ENCODE data around the gene MGLL.

Gene MGLL

GRCh38 chr3:127814325-127814781 is 8.0 kb downstream of the MGLL start:
- DNase-seq (ENCODE audit: low read depth in 2 of 2) = no peak

GRCh38 chr3:127812151-127812550 is 10.2 kb downstream of the MGLL start:
- DNase-seq (ENCODE audit: low read depth in 2 of 2) = no peak

GRCh38 chr3:127811717-127812116 is 10.6 kb downstream of the MGLL start:
- DNase-seq (ENCODE audit: low read depth in 2 of 2) = no peak

- DNase-seq (ENCODE audit: low read depth in 2 of 2) = no peak
These were observed 12.7 kb downstream of the MGLL start for GRCh38 chr3:127809611-127810010.

- no peak for DNase-seq (ENCODE audit: low read depth in 2 of 2)
These were observed 13.1 kb downstream of the MGLL start for GRCh38 chr3:127809211-127809610.

GRCh38 chr3:127808197-127808596 is 14.1 kb downstream of the MGLL start:
- DNase-seq (ENCODE audit: low read depth in 2 of 2) = no peak

- DNase-seq (ENCODE audit: low read depth in 2 of 2) = no peak
These were observed 17.1 kb downstream of the MGLL start for GRCh38 chr3:127805026-127805753.

GRCh38 chr3:127804141-127804540 is 18.2 kb downstream of the MGLL start:
- DNase-seq (ENCODE audit: low read depth in 2 of 2) = no peak

GRCh38 chr3:127803619-127804018 is 18.7 kb downstream of the MGLL start:
- DNase-seq (ENCODE audit: low read depth in 2 of 2) = no peak

GRCh38 chr3:127802606-127803005 is 19.7 kb downstream of the MGLL start:
- no peak for DNase-seq (ENCODE audit: low read depth in 2 of 2)

GRCh38 chr3:127801731-127802313 is 20.5 kb downstream of the MGLL start:
- DNase-seq (ENCODE audit: low read depth in 2 of 2) = no peak

- DNase-seq (ENCODE audit: low read depth in 2 of 2) = no peak
These were observed 21.8 kb downstream of the MGLL start for GRCh38 chr3:127800508-127800907.

- no peak for DNase-seq (ENCODE audit: low read depth in 2 of 2)
These were observed 22.7 kb downstream of the MGLL start for GRCh38 chr3:127799476-127800222.

GRCh38 chr3:127798716-127799115 is 23.6 kb downstream of the MGLL start:
- no peak for DNase-seq (ENCODE audit: low read depth in 2 of 2)

- DNase-seq (ENCODE audit: low read depth in 2 of 2) = no peak
These were observed 25.5 kb downstream of the MGLL start for GRCh38 chr3:127796831-127797150.

GRCh38 chr3:127796045-127796830 is 26.1 kb downstream of the MGLL start:
- DNase-seq (ENCODE audit: low read depth in 2 of 2) = no peak

GRCh38 chr3:127794972-127795371 is 27.3 kb downstream of the MGLL start:
- DNase-seq (ENCODE audit: low read depth in 2 of 2) = no peak

- DNase-seq (ENCODE audit: low read depth in 2 of 2) = no peak
These were observed 27.9 kb downstream of the MGLL start for GRCh38 chr3:127794402-127794801.

GRCh38 chr3:127792541-127793292 is 29.6 kb downstream of the MGLL start:
- DNase-seq (ENCODE audit: low read depth in 2 of 2) = no peak

- no peak for DNase-seq (ENCODE audit: low read depth in 2 of 2)
These were observed 30.9 kb downstream of the MGLL start for GRCh38 chr3:127791221-127791913.

- no peak for DNase-seq (ENCODE audit: low read depth in 2 of 2)
These were observed 31.5 kb downstream of the MGLL start for GRCh38 chr3:127790882-127791183.
